GM19351 (cell line): Measurements from ENCODE around the gene RPS6KL1.

ENCODE experiments used
- ATAC-seq: cut with Tn5 transposase; IDR thresholded peaks from one replicate; pipeline ENCODE4 v1.9.1; 2021; ENCODE audit warnings: mild to moderate bottlenecking, moderate library complexity; ENCODE audit not compliant: unreplicated experiment

RPS6KL1 gene

DNA sequence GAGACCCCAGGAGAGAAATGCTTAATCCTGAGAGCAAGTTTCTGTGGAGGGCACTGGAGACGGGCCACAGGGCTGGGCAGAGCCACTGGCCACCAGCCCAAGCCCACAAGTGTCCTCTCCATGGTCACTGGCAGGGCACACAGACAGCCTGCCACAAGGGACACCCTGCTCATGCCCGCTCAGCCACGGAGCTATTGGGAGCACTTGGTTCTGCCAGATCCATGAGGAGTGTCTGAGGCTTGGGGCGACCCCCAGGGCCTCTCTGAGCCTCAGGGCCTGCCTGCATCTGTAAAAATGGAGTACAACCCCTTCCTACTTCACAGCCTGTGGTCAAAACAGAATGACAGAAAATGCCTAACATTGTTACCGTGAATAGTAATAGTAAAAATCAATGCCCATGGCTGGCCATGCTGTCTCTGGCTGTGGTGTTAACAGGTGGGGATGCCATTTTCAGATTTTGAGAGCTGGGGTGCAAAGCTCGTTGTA lies 29.2 kb upstream of the RPS6KL1 start:
- no peak for ATAC-seq

DNA sequence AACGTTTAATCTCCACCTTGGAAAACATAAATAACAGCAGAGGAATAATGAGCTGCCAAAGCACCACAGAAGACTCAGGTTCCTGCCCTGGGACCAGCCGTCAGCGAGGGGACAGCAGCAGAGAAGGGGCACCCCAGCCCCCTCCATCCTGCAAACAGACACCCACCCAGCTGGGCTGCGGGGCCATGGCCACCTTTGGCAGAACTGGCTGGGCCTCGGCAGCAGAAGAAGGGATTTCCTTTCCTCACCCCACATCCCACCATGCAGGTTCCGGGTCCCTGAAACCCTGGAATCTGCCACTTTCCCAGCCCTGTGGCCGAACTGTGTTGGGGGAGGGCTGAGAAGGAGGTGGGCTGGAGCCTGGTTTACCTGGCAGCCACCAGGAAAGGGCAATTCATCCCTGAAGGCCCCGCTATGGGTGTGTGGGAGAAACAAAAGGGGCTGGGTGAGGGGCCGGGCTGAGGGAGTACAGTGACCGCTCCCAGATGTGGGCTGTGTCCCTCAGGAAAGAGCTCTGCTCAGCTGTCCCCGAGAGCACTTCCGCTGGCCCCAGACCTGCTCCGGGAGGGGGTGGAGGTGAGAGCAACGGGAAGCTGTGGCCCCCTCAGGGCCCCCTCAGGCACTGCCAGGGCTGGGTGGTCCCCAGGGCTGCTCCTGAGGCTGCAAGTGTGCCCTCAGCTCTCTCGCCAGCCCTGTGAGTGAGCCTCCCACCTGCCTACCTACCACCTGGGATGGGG lies 28.6 kb upstream of the RPS6KL1 start:
- no peak for ATAC-seq

DNA sequence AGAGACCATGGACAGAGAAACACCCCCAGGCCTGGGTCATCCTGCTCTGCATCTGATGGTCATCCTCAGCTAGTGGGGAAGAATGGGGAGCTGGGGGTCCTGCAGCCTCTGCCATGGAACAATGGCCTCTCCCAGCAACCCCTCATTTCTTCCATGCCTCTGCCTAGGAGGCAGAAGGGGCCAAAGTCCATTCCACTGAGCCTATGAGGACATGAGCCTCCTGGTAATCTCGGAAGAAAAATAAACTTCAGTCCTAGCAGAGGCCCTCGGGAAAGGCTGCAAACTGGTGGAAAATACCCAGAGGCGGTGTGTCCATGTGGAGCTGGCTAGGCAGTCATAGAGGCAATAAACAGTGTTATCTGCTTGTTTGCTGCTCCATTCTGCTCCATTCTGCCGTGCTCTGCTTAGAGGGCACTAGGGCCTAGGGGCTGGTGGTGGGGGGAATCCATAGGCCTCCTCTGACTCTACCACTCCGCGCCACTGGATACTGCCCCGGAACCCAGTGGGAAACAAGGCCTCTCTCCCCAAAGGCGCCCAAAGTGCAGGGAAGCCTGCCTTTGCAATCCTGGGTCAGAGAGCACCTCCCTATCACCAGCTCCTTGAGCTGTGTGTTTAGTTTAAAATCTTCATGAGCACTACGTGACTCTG lies 27.9 kb upstream of the RPS6KL1 start:
- ATAC-seq: no peak

DNA sequence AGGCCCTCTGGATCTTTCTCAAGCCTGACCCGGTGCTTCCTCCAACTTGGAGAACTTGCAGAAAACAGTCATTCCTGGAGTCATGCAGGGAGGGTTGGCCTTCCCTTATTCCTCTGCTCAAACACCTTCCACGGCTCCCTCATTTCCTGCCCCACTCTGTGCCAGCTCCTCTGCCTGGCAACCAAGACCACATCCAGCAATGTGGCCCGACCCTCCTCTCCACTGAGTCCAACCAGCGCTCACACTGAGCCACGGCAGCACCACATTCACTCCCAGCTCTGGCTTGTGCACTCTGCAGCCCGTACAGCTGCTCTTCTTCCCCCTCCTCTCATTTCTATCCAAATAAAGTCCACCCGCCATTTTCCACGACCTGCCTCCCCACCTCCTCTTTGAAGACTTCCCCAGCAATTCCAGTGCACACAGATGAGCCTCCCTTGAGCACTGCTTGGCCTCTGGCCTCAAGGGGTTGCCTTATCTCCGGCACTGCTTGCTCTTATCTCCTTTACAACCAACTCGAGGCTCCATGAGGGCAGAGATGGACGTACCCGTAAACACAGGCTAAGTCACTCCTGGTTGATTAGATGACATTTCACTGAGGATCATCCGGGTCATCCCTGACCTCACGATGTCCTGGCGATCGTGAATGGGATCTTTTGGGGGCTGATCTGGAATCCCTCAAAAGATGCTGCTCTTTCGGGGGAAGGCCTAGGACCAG lies 27.0 kb upstream of the RPS6KL1 start:
- no peak for ATAC-seq

DNA sequence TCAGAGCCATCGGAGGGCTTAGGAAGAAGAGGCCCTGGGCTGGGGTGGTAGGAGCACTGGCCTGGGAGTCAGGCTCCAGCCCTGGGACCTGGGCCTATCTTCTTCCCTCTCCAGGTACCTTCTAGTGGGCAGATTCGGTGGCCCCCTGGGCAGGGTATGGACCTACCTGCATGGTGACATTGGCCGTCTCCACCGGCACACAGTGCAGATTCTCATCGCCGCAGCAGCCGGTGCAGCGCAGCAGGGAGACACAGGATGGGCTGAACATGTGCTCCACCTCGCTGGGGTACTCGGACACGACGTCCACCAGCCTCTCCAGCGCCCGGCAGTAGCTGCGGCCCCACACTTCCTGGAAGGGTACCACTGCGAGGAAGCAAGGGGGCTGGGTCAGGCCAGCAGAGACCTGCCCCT lies 26.1 kb upstream of the RPS6KL1 start:
- ATAC-seq: no peak

DNA sequence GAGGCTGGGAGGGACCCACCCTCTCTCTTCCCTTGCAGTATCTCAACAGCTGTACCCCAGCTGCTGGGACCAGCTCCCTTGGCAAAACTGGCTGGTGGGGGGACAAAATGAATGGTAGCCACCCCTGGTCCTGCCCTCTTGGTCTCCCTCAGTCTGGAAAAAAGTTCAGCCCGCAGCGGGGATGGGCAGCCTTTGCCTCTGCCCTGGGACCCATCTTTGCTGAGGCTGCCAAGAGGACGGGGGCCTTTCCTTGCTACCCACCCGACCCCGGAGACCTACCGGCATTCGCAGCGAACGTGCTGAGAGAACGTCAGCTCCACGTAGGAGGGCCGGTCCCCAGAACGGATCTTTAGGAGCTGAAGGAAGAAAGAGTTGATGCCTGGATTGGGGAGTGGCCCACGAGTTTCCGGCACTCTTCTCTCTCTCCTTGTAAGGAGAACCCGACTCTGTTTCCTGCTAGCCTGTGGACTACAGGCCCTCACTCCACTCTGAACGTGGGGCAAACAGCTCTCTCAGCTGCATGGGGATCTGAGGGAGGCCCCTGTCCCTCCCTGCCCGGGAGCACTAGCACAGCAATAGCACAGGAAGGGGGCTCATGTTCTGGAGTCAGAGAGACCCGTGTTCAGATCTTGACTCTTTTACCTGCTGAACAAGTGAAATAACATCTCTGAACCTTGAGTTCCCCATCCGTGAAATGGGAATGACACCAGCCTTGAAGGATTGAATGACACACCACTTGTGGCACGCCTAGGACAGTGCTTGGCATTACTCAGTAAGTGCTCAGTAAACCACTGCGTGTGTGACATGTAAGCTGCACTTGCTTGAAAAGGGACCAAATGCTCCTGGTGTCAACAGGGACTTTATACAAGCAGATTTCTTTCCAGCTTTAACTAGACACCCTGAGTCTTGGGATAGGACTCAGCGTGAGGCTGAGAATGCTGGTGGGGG lies 25.4 kb upstream of the RPS6KL1 start:
- ATAC-seq: no peak

DNA sequence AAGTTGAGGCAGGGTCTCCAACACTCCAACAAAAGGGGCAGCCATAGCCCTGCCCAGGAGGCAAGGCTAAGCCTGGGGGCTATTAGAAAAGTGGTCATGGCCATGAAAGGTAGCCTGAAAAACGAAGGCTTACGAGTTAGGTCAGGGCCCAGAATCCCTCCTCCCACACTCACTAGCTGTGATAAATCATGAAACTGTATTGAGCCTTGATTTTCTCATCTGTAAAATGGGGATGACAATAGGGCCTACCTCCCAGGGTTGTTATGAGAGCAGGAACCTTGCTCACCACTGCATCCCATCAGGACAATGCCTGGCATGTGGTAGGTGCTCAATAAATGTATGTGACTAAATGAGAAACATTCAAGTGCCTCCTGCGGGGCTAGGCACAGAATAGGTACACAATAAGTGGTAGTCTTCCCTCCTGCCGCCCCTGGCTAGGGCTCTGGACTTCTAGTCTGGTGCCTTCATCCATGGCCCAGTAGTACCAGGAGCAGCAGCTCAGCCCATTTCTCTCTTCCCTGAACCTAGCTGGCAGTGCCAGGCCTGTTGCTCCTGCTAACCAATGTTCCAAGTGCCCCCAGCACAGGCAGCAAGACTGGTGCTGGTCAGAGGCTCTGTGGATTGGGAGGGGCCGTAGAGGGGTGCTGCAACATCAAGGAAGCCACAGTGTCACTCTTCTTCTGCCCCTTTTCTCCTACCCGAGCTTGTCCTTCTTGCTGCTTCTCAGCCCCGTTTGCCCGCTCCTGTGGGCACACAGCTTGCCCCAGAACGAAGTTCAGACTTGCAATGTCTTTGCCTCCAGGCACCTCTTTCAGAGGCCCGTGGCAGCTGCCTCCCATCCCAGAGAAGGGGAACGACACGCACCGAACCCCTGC lies 24.5 kb upstream of the RPS6KL1 start:
- no peak for ATAC-seq

DNA sequence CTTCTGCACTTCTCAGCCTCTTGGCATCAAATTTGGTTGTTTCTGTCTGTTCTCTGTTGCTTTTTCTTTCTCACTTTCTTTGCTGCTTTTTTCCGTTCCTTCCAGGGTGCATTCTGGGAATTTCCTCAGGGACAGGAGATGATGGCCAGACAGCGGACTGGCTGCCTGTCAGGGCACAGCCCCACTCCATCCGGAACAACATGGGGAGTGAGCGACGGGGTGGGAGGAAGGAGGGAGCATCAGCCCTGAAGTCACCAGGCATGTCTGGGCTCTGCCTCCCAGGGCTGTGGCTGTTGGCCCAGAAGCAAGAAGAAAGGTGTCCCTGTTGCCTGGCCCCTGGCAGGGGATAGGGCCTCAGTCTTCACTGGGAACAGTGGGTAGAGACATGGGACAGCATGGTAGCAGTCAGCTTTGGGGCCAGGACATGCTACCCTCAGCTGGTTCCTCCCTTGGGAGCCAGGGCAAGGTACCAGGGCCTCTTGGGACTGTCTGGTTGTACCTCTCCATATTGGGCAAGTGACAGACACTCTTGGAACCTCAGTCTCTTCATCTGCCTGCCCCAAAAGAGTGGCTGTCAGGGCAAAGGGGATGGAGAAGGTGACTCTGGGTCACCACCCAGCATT lies 23.7 kb upstream of the RPS6KL1 start:
- no peak for ATAC-seq

DNA sequence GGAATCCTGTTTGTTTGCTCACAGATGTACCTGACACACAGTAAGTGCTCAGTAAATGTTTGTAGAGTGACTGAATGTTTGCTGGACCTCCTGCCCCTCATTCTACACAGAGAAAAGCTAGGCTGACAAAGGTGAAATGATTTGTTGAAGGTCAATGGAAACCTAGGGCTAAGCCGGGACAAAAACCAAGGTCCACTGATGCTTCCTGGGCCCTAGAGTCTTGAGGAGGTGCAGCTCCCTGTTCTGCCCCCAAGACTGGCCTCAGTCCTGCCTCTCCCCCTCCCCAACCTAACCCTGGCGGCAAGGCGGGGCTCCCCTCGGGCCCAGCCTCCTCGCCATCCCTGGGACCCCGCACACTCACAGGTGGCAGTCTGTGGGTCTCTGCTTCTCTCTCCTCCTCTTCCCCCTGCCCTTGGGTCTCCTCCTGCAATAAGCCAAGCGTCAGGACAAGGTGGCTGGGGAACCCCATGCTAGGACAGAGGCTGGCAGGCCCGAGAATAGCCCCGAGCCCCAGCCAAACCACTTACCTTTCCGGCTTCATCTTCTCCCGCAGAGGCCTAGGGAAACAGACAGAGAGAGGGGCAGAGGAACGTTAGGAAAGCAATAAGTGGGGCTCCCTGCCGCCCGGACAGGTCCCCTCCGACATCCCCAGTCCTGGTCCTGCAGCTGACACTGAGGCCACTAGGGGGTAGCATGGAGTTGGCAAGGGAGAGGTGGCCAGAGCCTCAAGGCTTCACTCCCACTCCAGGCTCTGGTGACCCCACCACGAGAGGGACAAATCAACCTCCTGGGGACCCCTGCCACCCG lies 23.0 kb upstream of the RPS6KL1 start:
- ATAC-seq: peak; percentile 38

DNA sequence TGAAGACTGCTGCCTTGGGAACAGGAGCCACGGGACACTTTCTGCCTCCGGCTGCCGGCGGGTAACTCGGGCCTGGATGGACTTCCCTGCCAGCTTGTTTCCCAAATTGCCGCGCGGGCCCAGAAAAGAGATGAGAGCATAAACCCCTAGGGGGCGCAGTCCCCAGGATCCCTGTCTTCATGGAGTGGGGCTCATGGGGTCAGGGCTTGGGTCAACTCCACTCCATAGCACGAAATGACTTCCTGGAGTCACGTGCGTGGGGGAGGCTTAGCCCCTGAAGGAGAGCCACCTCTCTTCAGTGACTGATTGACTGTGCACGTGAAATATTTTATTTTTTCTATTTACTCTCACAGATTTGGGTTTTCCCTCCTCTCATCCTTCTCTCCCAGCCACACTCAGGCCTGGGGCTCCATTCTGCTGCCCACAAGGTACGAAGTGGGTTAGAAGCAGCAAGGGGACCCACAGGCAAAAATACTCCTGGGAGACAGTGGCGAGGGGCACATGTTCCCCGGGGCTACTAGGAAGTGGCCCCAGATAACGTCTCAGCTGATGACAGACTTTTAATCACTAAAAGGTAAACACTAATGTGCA lies 22.3 kb upstream of the RPS6KL1 start:
- ATAC-seq: no peak

DNA sequence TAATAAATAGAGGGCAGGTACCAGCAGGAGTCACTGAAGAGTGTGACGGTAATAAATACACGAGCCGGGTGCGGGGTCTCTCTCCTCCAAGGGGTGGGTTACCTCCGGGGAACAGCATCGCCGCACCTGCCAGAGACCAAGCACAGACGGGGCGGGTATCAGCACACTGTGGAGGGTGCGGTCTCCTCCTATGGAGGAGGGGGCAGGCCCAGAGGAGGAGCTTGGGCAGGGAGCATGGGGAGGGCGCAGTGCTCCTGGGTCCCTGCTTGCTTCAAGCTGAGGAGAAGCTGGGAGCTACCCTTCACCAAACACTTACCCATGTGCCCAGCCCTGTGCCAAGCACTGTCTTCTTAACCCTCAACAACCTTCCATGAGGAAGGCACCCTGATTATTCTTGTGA lies 19.5 kb upstream of the RPS6KL1 start:
- peak; percentile 39 for ATAC-seq

DNA sequence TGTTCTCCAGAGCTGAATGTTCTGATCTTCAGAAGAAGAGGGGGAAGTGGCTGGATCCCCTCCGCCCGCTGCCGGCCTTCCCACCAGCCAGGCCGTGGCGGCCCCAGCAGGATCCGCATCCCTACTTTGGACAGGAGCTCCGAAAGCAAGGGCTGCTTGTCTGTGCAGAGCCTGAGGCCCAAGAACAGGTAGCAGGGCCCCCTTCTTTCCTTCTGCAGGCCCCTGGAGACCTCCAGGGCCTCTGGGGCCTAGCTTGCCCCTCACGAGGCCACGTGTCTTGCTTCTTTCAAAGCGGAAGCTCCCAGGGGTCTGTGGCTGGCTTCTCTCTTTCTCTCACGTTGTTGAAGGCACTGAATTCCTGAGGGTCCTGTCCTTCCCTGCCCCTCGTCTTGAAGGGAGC lies 19.1 kb upstream of the RPS6KL1 start:
- ATAC-seq: no peak

DNA sequence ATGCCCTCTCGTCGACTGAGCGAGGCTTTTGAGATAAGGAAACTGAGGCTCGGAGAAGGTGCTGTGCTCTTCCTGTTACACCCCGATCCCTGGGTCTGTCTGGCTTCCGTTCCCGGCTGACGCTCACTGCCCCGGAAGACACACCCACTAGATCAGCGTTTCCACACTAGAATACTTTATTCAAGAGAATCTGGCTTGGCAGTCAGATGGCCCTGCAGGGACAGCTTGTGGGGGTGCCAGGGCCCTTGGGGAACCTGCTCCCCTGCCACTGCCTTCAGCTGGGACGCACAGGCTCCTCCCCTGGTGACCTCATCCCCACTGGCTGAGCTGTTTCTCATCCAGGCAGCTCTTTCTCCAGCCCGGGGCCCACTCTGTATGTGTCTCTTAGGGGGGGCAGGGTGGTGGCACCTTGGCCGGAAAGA lies 18.6 kb upstream of the RPS6KL1 start:
- peak; percentile 58 for ATAC-seq

DNA sequence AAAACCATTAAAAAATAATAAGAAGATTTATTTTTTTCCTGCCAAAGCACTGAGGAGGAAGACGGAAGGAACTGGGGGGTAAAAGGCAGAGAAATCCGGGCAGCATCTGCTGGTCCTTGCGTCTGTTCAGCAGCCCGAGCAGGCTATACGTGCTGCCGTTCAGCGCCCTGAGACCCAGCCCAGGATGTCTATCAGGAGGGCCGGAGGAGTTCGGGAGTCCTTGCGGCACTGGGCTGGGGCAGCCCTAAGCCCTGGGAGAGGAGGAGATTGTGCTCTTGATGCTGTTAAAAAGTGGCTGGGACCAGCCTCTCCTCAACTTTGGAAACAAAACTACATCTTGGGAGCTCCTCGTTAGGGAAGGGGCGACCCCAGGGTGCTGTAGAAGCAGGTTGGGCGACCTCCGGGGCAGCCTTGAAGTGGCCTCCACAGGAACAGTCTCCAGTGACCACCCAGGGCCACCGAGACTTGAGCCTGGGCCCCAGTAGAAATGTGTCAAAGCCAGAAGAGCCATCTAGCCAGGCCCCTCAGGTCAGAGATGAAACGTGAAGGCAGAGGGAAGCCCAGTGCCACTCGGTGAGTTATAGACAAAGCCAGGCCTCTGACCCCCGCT lies 18.0 kb upstream of the RPS6KL1 start:
- no peak for ATAC-seq

DNA sequence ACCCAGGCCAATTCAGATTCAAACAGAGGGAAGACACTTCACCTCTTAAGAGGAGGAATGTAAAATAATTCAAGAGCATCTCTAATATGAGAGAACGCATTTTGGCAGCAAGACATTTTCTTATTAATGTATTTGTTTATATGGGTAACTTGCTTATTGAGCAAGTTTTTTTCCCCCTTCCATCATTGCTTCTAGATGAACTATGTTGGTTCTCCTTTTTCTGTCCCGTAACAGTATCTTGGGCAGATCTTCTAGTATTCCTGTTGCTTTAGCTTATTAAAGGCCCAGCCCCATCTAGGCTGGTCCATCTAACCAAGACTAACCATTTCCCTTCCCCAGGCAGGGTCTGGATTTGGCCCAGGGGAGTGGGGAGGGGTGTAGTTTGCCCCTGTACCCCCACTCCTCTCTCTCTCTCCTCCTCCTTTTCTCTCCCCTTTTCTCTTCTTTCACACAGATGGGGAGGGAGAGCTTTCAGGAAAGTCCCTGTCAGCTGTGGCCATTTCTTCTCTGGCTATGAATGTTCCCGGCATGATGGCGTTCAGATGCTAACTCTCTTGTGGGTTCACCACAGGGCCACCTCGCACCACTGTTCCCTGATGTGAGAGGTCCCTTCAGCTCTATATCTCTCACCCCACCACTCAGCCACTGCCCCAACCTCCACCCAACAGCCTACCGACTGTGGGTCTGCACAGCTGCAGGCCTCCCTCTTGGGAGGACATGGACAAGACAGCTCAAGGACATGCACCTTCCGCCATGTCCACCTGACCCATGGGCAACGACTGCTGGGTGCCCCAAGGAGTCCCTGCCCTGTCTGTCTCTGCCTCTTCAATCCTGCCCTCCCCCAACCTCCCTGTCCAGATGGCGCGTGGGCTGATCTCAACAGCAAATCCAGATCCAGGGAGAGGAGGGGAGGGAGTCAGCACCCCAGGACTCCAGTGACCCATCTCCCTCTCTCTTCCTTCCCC lies 15.8 kb upstream of the RPS6KL1 start:
- ATAC-seq: no peak

DNA sequence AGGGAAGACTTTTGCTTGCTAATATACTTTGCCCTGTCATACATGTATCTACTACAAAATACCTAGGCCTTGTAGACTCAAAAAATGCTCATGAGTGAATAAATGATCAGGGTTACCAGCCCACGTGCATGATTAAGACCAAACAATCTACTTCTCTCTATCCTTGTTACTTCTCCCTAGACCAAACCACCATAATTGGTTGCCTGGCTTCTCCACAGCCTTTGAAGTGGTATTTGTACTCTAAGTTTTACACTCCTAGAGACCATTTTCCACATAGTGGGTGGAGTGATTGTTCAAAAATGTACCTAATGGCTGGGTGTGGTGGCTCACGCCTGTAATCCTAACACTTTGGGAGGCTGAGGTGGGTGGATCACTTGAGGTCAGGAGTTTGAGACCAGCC lies 14.1 kb upstream of the RPS6KL1 start:
- ATAC-seq: no peak

DNA sequence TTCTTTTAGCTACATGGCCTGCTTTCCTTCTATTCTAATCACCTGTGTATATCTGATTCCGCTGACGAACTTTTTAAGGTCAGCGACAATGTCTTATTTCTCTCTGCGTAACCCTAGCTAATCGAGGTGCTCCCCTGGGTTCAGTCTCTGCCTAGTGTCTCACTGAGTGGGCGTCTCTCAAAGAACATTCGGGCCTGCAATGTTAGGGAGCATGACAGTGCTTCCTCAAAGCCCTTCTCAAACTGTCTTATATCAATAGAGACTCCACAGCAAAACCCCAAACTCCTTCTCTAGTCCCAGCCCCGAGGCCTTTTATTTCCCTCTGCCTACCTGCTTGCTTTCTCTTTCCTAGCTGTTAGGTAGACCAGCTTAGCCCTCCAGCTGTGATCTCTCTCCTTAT lies 13.7 kb upstream of the RPS6KL1 start:
- ATAC-seq: no peak
